Esophagus (tissue), 2 donors: ENCODE data around the gene BHLHA9. TPM values are rescaled to one million over a fixed set of nuclear protein-coding genes. Genes with fewer than 3 reads are reported as not detected.

Experiments used
- H3K27ac ChIP-seq, 2 donors: one replicate each; pipeline ENCODE4 v1.5.1; 2013; ENCODE audit warnings: low read depth in 2 of 2, mild to moderate bottlenecking in 2 of 2, inconsistent platforms in 1 of 2, low read length in 1 of 2, moderate library complexity in 1 of 2
- H3K27me3 ChIP-seq, 2 donors: one replicate each; pipeline ENCODE4 v1.6.1; 2013; ENCODE audit warnings: low read length in 2 of 2, control low read depth in 1 of 2, mild to moderate bottlenecking in 1 of 2; ENCODE audit not compliant: insufficient read depth in 2 of 2, control insufficient read depth in 1 of 2
- H3K36me3 ChIP-seq, 2 donors: one replicate each; pipeline ENCODE4 v1.6.1; 2013; ENCODE audit warnings: low read length in 1 of 2; ENCODE audit not compliant: control insufficient read depth in 2 of 2, insufficient read depth in 2 of 2
- H3K4me1 ChIP-seq, 2 donors: one replicate each; pipeline ENCODE4 v1.6.1; 2013; ENCODE audit warnings: low read length in 1 of 2; ENCODE audit not compliant: control insufficient read depth in 2 of 2, insufficient read depth in 2 of 2
- H3K4me3 ChIP-seq, 2 donors: one replicate each; pipeline ENCODE4 v1.5.1; 2013; ENCODE audit warnings: low read length in 2 of 2, mild to moderate bottlenecking in 2 of 2, low read depth in 1 of 2, moderate library complexity in 1 of 2
- H3K9me3 ChIP-seq, 2 donors: one replicate each; pipeline ENCODE4 v1.6.1; 2013; ENCODE audit warnings: mild to moderate bottlenecking in 2 of 2, low read depth in 1 of 2, low read length in 1 of 2, moderate library complexity in 1 of 2; ENCODE audit not compliant: control insufficient read depth in 2 of 2, insufficient read depth in 1 of 2
- WGBS, 2 donors: extraction: QIAGEN DNeasy Blood & Tissue Kit; methylation state at CpG; one replicate each; pipeline ENCODE4 v1.1.7; 2013; 5-methylcytosine and 5-hydroxymethylcytosine counted together
- polyA plus RNA-seq, 2 donors: library from polyadenylated mRNA; stranded (reverse); fragments of 200-250 nt; gene quantifications; one replicate each; pipeline ENCODE4 v1.2.3, GENCODE V29; 2013
- donor health status: healthy with polysubstance abuse.
- donor health status: Bipolar disorder and iron deficiency.

BHLHA9 gene
- polyA plus RNA-seq, 2 donors, result not detected

DNA sequence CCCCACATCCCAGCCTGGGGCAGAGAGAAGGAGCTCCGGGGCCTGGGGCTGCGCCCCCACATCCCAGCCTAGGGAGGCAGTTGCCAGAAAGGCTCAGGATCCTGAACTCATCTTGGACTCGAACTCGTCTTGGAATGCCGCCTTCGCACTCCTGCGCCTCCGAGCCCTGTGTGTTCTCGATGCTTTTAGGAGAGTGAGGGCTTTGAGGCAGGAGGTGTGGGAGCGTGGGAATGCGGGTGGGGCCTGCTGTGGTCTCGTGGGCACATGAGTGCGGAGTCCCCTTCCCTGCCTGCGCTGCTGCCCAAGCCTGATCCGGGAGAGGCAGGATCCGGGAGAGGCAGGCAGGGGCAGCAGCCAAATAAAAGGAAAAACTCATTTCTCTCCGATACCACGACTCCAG lies 1.2 kb downstream of the BHLHA9 start:
- Histone ChIP-seq H3K4me1 (peaks cover 3 to 5% of the 10 kb centered on the region in 2 donors), H3K9me3 (no peaks in the 10 kb centered on the region), H3K4me3 (no peak overlapping the region), H3K27me3 (no peaks in the 10 kb centered on the region), H3K27ac (no peak overlapping the region), H3K36me3 (no peaks in the 10 kb centered on the region)
- whole genome bisulfite sequencing, 2 donors, result 56 to 62% methylated on average over 16 to 18 of the region's 18 CpGs

DNA sequence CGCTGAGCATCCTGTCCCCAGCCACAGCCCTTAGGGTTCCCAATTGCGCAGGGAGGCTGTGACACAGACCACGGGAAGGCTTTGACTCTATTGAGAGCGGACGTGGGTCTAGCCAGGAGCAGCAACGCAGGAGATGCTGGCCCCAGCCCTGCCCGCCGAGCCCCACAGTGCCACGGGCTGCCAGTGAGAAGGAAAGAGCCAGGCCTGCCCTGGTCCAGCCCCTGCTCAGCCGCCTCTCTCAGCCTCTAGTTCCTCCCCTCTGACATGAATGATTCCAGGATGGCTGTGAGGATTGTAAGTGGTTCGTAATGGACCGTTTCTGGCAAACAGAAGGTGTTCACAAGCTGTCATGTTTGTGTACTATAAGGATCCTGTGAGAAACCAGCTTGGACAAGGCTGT lies 2.5 kb downstream of the BHLHA9 start:
- Histone ChIP-seq H3K27me3 (no peaks in the 10 kb centered on the region), H3K4me1 (peaks cover 3 to 5% of the 10 kb centered on the region in 2 donors), H3K27ac (no peak overlapping the region), H3K36me3 (no peaks in the 10 kb centered on the region), H3K4me3 (no peak overlapping the region), H3K9me3 (no peaks in the 10 kb centered on the region)
- WGBS, 2 donors, result 64 to 65% methylated on average over 12 of the region's 12 CpGs

DNA sequence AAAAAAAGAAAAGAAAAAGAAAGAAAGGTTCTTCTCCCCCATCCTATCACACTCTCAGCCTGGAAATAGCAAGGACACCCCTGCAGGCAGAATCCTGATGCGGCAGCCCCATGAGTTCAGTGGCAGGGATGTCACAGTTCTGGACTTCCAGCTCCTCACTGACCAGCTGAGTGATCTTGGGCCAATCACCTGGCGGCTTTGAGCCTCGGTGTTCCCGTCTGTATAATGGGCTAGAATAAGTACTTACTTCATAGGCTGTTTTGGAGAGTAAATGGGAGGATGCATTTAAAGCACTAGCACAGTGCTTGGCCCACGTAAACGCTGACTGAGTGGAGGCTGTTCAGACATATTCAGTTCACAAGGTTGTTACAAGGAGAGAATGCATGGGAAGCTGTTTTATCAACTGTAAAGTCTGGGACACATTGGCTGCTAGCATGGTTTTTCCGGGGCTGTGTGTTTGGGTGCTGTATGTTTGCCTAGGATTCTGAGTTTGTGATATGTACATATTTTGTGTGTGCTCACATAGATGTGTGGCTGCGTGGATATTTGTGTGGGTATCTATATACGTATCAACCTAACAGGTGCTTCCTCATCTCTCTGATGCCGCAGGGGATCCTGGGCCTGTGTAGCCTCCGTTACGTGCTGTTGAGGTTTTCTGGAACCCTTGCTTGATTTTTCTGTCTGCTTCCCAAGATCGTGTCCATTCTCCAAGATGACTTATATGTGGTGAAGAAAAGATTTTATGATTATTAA lies 3.4 kb downstream of the BHLHA9 start:
- no peaks in the 10 kb centered on the region for H3K27me3 ChIP-seq
- H3K27ac ChIP-seq, result no peak overlapping the region
- H3K4me1 ChIP-seq, result peaks cover 3 to 5% of the 10 kb centered on the region in 2 donors
- WGBS, 2 donors, result 74 to 81% methylated on average over 13 of the region's 13 CpGs
- no peaks in the 10 kb centered on the region for H3K9me3 ChIP-seq
- no peak overlapping the region for H3K4me3 ChIP-seq
- H3K36me3 ChIP-seq, result no peaks in the 10 kb centered on the region

DNA sequence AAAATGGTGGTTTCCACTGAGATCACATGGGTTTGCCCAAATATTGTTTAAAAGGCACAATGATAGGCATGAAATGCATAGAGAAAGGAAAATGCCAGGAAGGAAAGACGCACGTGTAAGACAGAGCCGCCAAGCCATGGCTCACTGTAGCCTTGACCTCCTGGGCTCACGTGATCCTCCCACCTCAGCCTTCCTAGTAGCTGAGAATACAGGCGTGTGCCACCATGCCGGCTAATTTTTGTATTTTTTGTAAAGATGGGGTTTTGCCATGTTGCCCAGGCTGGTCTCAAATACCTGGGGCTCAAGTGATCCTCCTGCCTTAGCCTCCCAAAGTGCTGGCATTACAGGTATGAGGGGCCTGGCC lies 4.0 kb downstream of the BHLHA9 start:
- no peaks in the 10 kb centered on the region for H3K27me3 ChIP-seq
- WGBS, 2 donors, result 79 to 82% methylated on average over 6 of the region's 6 CpGs
- no peak overlapping the region for H3K4me3 ChIP-seq
- peaks cover 3 to 5% of the 10 kb centered on the region in 2 donors for H3K4me1 ChIP-seq
- no peaks in the 10 kb centered on the region for H3K9me3 ChIP-seq
- H3K27ac ChIP-seq, result no peak overlapping the region
- no peaks in the 10 kb centered on the region for H3K36me3 ChIP-seq

DNA sequence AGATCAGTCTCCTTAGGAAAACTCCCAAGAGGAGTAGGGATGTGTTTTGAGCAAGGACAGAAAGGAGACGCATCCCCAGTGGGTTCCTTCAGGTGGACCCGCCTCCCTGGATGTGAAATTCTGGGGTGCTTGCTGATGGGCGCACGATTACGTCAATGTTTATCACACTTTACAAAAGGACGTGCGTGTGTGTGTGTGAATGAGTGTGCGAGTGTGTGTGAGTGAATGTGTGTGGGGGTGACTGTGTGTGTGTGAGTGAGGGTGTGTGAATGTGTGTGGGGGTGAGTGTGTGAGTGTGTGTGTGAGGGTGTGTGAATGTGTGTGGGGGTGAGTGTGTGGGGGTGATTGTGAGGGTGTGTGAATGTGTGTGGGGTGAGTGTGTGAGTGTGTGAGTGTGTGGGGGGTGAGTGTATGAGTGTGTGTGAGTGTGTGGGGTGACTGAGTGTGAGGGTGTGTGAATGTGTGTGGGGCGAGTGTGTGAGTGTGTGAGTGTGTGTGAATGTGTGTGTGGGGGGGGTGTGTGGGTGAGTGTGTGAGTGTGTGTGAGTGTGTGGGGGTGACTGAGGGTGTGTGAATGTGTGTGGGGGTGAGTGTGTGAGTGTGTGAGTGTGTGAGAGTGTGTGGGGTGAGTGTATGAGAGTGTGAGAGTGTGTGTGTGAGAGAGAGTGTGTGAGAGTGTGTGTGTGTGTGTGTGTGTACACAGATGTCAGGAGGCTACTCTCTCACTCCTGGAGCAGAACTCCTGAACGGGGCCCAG lies 5.1 kb downstream of the BHLHA9 start:
- Histone ChIP-seq H3K9me3 (no peaks in the 10 kb centered on the region), H3K36me3 (no peaks in the 10 kb centered on the region), H3K4me1 (peaks cover 3 to 5% of the 10 kb centered on the region in 2 donors), H3K27ac (no peak overlapping the region), H3K27me3 (no peaks in the 10 kb centered on the region), H3K4me3 (no peak overlapping the region)
- WGBS, 2 donors, result 75 to 77% methylated on average over 10 of the region's 10 CpGs

DNA sequence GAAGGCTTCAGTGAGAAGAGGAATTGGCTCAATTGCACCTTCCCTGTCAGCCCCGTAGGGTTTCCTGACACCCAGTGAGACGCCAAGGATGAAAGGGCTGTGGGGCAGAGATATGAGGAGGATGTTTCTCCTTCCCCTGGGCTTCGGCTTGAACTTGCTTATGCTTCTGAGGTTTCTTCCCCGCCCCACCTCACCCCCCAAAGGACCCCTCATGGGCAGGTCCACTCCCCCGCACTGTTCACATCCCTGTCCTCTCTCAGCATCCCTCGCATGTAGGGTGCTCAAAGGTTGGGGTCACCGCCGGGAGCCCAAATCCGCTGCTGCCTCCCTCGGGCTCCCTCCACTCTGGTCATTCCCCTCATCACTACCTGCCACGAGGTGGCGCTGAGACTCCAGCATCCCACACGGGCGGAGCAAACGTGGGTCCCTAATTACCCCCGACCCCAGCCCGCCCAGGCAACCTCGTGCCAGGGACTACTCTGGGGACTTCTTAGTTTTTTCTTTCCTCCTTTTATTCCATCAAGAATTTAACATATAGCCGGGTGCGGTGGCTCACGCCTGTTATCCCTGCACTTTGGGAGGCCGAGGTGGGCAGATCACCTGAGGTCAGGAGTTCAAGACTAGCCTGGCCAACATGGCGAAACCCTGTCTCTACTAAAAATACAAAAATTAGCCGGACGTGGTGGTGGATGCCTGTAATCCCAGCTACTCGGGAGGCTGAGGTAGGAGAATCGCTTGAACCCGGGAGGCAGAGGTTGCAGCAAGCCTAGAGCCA lies 5.9 kb downstream of the BHLHA9 start:
- no peak overlapping the region for H3K27ac ChIP-seq
- H3K4me1 ChIP-seq, result no peaks in the 10 kb centered on the region
- H3K4me3 ChIP-seq, result no peak overlapping the region
- no peaks in the 10 kb centered on the region for H3K9me3 ChIP-seq
- no peaks in the 10 kb centered on the region for H3K27me3 ChIP-seq
- no peaks in the 10 kb centered on the region for H3K36me3 ChIP-seq
- WGBS, 2 donors, result 22 to 23% methylated on average over 28 of the region's 28 CpGs

DNA sequence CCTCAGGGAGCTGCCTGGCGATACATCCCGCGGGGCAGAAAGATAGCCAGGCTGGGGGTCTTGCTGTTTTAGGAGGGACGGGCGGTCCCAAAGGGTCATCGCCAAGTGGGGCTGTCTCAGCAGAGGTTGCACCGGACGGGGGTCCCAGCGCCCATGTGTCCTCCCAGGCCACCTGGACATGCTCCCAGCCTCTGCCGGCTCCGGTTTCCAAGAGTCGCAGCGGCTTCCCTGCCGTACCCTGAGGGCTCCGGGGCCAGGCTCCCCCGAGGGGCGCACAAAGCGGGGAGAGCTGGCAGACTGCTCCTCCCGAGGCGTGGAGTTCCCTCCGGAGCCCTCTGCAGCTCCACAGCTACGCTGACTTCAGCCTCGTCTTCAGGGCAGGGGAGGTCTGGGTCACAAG lies 10.4 kb downstream of the BHLHA9 start:
- Histone ChIP-seq H3K36me3 (no peaks in the 10 kb centered on the region), H3K9me3 (no peaks in the 10 kb centered on the region), H3K4me3 (no peak overlapping the region), H3K4me1 (no peaks in the 10 kb centered on the region), H3K27me3 (no peaks in the 10 kb centered on the region), H3K27ac (no peak overlapping the region)
- 82 to 87% methylated on average over 23 of the region's 23 CpGs for whole genome bisulfite sequencing, 2 donors

DNA sequence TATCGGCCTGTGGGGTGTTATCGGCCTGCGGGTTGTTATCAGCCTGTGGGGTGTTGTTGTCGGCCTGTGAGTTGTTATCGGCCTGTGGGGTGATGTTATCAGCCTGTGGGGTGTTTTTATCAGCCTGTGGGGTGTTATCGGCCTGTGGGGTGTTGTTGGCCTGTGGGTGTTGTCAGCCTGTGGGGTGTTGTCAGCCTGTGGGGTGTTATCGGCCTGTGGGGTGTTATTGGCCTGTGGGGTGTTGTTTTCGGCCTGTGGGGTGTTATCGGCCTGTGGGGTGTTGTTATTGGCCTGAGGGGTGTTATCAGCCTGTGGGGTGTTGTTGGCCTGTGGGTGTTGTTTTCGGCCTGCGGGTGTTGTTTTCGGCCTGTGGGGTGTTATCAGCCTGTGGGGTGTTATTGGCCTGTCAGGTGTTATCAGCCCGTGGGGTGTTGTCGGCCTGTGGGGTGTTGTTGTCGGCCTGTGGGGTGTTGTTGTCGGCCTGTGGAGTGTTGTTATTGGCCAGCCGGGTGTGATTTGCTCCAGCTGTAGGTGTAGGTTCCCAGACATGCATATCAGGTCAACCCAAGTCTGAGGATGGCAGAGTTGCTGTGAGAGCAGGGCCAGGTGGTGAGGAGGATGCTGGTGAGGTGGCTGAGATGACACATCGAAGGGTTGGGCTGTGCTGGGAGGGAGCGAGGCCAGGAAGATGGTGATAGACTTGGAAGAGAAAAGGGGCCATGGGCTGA lies 16.3 kb downstream of the BHLHA9 start:
- Histone ChIP-seq H3K4me1 (no peaks in the 10 kb centered on the region), H3K36me3 (no peaks in the 10 kb centered on the region), H3K9me3 (peaks cover 0 to 2% of the 10 kb centered on the region in 2 donors), H3K27ac (no peak overlapping the region), H3K4me3 (no peak overlapping the region), H3K27me3 (no peaks in the 10 kb centered on the region)
- WGBS, 2 donors, result 87 to 91% methylated on average over 19 of the region's 19 CpGs

DNA sequence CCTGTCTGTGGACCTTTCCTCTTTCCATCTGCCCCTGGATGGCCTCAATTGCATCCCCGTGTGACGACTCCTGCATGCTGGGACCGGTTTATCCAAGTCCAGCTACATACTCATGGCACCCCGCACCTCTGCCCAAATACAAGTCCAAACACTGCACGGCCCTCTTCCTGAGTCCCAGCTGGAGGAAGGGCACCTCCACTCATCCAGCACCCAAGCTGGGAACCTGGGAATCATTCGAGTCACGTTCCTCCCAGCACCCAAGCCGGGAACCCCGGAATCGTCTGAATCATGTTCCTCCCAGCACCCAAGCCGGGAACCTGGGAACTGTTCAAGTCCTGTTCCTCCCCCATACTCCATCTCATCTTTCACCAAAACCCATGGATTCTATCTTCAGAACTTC lies 19.5 kb downstream of the BHLHA9 start:
- no peak overlapping the region for H3K4me3 ChIP-seq
- H3K27ac ChIP-seq, result no peak overlapping the region
- no peaks in the 10 kb centered on the region for H3K36me3 ChIP-seq
- no peaks in the 10 kb centered on the region for H3K27me3 ChIP-seq
- WGBS, 2 donors, result 55 to 68% methylated on average over 11 of the region's 11 CpGs
- H3K4me1 ChIP-seq, result no peaks in the 10 kb centered on the region
- peaks cover 0 to 2% of the 10 kb centered on the region in 2 donors for H3K9me3 ChIP-seq
